Suprapubic skin (tissue), 4 donors: ENCODE measurements around the gene GRIN2A. TPM values are rescaled to one million over a fixed set of nuclear protein-coding genes. Genes with fewer than 3 reads are reported as not detected.

ENCODE experiments used
- DNase-seq, 2 donors: peaks; one replicate each; pipeline ENCODE4 v3.0.0-alpha.2; 2019; ENCODE audit warnings: low spot score in 2 of 2
- H3K27ac ChIP-seq: fragments of 200-600 bp; sonication (generic); one replicate; pipeline ENCODE4 v1.5.1; 2019
- H3K27me3 ChIP-seq: fragments of 200-600 bp; sonication (generic); one replicate; pipeline ENCODE4 v1.5.1; 2019
- H3K36me3 ChIP-seq: fragments of 200-600 bp; sonication (generic); one replicate; pipeline ENCODE4 v1.5.1; 2019
- H3K4me1 ChIP-seq: fragments of 200-600 bp; sonication (generic); one replicate; pipeline ENCODE4 v1.5.1; 2019
- H3K4me3 ChIP-seq: fragments of 200-600 bp; sonication (generic); one replicate; pipeline ENCODE4 v1.5.1; 2019; ENCODE audit warnings: mild to moderate bottlenecking
- H3K9me3 ChIP-seq: fragments of 200-600 bp; sonication (generic); one replicate; pipeline ENCODE4 v1.5.1; 2019
- CTCF ChIP-seq, 2 donors: fragments of 200-600 bp in 1 of 2; fragments of 450-650 bp in 1 of 2; sonication (generic) in 1 of 2; IDR thresholded peaks; one replicate each; pipeline ENCODE4 v1.5.1; 2016 to 2019; ENCODE audit warnings: antibody characterized with exemption in 2 of 2, mild to moderate bottlenecking in 1 of 2, moderate library complexity in 1 of 2
- EP300 ChIP-seq: sonication (generic); formaldehyde crosslinking; IDR thresholded peaks from one replicate; pipeline ENCODE4 v1.6.1; 2017; ENCODE audit warnings: antibody characterized with exemption
- POLR2A ChIP-seq, 2 donors: fragments of 450-650 bp; IDR thresholded peaks; one replicate each; pipeline ENCODE4 v1.6.1; 2017; ENCODE audit warnings: antibody characterized with exemption in 2 of 2, mild to moderate bottlenecking in 2 of 2, moderate library complexity in 2 of 2
- POLR2AphosphoS5 ChIP-seq, 3 donors: sonication (generic); formaldehyde crosslinking; IDR thresholded peaks; one replicate each; pipeline ENCODE4 v1.6.1; 2017; ENCODE audit warnings: antibody characterized with exemption in 3 of 3
- WGBS: methylation state at CpG from one replicate; pipeline ENCODE4 v1.1.5; 2018; 5-methylcytosine and 5-hydroxymethylcytosine counted together
- total RNA-seq, 4 donors: library from RNA; depleted of rRNA; stranded (reverse); fragments of >200 nt; gene quantifications; one replicate each; pipeline ENCODE4 v1.1.0, GENCODE V29; 2016

Gene GRIN2A
- total RNA-seq, 4 donors from 2014 or later, result 0.08 to 5.4 (median 1.3) TPM

GRCh38 chr16:10039220-10040096 lies 142.8 kb downstream of the GRIN2A start:
- no peaks in the 10 kb centered on the region for H3K9me3 ChIP-seq
- peaks cover 5% of the 10 kb centered on the region for H3K4me1 ChIP-seq
- peak in 1 of 2 donors; percentile 13 for TF ChIP-seq CTCF (IDR thresholded peaks at IDR 0.05)
- no peak for TF ChIP-seq EP300
- H3K27me3 ChIP-seq, result peaks cover 10% of the 10 kb centered on the region
- WGBS, result 11% methylated on average over 15 of the region's 28 CpGs
- no peak overlapping the region for H3K27ac ChIP-seq
- H3K4me3 ChIP-seq, result peak overlapping the region; percentile 17
- DNase-seq, result no peak
- no peaks in the 10 kb centered on the region for H3K36me3 ChIP-seq

- Histone ChIP-seq H3K27ac (no peak overlapping the region), H3K4me1 (peaks cover 5% of the 10 kb centered on the region), H3K27me3 (peaks cover 10% of the 10 kb centered on the region), H3K36me3 (no peaks in the 10 kb centered on the region), H3K4me3 (no peak overlapping the region), H3K9me3 (no peaks in the 10 kb centered on the region)
- WGBS, result 77% methylated on average over 4 of the region's 4 CpGs
- no peak for DNase-seq
- TF ChIP-seq EP300 (no peak), CTCF (IDR thresholded peaks at IDR 0.05) (no peak), POLR2AphosphoS5 (IDR thresholded peaks at IDR 0.05) (no peak), POLR2A (IDR thresholded peaks at IDR 0.05) (no peak)
These were observed 144.5 kb downstream of the GRIN2A start for GRCh38 chr16:10037751-10038150.

DNA sequence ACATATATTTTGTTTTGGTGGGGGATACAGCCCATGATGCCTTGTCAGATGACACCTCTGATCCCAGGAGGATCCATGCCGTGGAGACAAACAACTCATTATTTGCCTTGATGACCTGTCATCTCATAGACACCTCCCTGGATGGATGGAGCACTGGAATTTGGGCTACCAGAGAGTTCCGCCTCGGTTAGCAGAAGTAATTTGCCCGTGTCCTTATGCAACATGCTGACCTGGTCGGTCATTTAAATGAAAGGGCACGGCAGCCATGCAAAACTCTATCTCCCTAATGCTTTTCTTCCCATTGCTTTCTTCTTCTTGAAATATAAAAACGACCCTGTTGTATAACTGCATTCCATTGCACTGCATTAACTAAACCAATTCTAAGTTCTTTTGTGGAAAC lies 145.3 kb downstream of the GRIN2A start:
- Histone ChIP-seq H3K27ac (no peak overlapping the region), H3K36me3 (no peaks in the 10 kb centered on the region), H3K9me3 (no peaks in the 10 kb centered on the region), H3K4me3 (no peak overlapping the region), H3K27me3 (peaks cover 10% of the 10 kb centered on the region), H3K4me1 (peaks cover 5% of the 10 kb centered on the region)
- no peak for DNase-seq
- TF ChIP-seq POLR2AphosphoS5 (IDR thresholded peaks at IDR 0.05) (no peak), EP300 (no peak), POLR2A (IDR thresholded peaks at IDR 0.05) (no peak), CTCF (IDR thresholded peaks at IDR 0.05) (no peak)
- WGBS, result 59% methylated on average over 7 of the region's 7 CpGs

DNA sequence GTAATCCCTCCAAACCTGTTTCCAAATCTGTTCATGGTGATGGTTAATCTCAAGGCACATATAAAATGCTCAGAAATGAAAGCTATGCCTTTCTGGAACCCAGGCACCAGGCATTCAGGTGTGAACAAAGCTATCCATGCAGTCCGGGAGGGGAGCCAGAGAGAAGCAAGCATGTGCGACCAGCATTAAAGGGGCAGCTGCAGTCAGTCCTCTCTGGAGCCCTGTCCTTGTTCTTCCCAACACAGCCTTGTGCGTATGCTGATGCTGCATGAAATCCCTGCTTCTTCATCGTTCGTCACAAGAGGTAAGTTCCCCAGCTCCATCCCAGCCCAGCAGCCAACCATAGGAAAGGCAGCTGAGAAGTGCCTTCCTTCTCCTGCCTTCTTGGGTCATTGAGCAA lies 148.7 kb downstream of the GRIN2A start:
- TF ChIP-seq POLR2A (IDR thresholded peaks at IDR 0.05) (no peak), POLR2AphosphoS5 (IDR thresholded peaks at IDR 0.05) (no peak)
- Histone ChIP-seq H3K4me1 (no peaks in the 10 kb centered on the region), H3K27ac (no peak overlapping the region), H3K4me3 (no peak overlapping the region), H3K36me3 (no peaks in the 10 kb centered on the region), H3K27me3 (peaks cover 6% of the 10 kb centered on the region), H3K9me3 (no peaks in the 10 kb centered on the region)
- no peak for DNase-seq
- 68% methylated on average over 5 of the region's 5 CpGs for WGBS

- H3K9me3 ChIP-seq, result no peaks in the 10 kb centered on the region
- no peaks in the 10 kb centered on the region for H3K36me3 ChIP-seq
- DNase-seq, result no peak
- WGBS, result 93% methylated on average over 4 of the region's 4 CpGs
- no peak overlapping the region for H3K4me3 ChIP-seq
- no peaks in the 10 kb centered on the region for H3K4me1 ChIP-seq
- H3K27ac ChIP-seq, result no peak overlapping the region
- no peak for TF ChIP-seq POLR2A (IDR thresholded peaks at IDR 0.05)
- TF ChIP-seq EP300, result no peak
- TF ChIP-seq CTCF (IDR thresholded peaks at IDR 0.05), result no peak
- TF ChIP-seq POLR2AphosphoS5 (IDR thresholded peaks at IDR 0.05), result no peak
- no peaks in the 10 kb centered on the region for H3K27me3 ChIP-seq
These were observed 150.3 kb downstream of the GRIN2A start for GRCh38 chr16:10031955-10032354.
